NOMO-1 (cell line): ENCODE data around the gene CATSPER1.

ENCODE experiments used
- DNase-seq, 2 experiments: peaks; one replicate each; lab custom pipeline; 2025; ENCODE audit not compliant: unreplicated experiment in 2 of 2; lab: John Stamatoyannopoulos, UW

Gene CATSPER1

GRCh38 chr11:66003291-66003690 is 23.0 kb downstream of the CATSPER1 start:
- DNase-seq, result no peak

GRCh38 chr11:66002648-66003225 is 23.5 kb downstream of the CATSPER1 start:
- peak; percentile 26 to 55 for DNase-seq

- peak; percentile 99 to 100 for DNase-seq
These were observed 24.2 kb downstream of the CATSPER1 start, which contains the start of the genes BANF1 and EIF1AD for GRCh38 chr11:66001942-66002647. TSS of gene BANF1 (plus strand) at chr11:66002503. CDS start at chr11:66003251, 748 bp downstream. TSS of gene EIF1AD (minus strand) at chr11:66002157. CDS start at chr11:66000389, 1,768 bp downstream.

- no peak for DNase-seq
These were observed 29.0 kb downstream of the CATSPER1 start for GRCh38 chr11:65997286-65997685.

- no peak for DNase-seq
These were observed 34.2 kb downstream of the CATSPER1 start for GRCh38 chr11:65992056-65992455.

GRCh38 chr11:65988791-65989592 is 37.3 kb downstream of the CATSPER1 start:
- peak; percentile 77 to 95 for DNase-seq

- DNase-seq, result no peak
These were observed 38.9 kb downstream of the CATSPER1 start for GRCh38 chr11:65987336-65987735.

GRCh38 chr11:65983589-65983987 is 42.7 kb downstream of the CATSPER1 start:
- no peak for DNase-seq

- DNase-seq, result no peak
These were observed 43.3 kb downstream of the CATSPER1 start for GRCh38 chr11:65982824-65983588.

GRCh38 chr11:65981972-65982823 is 44.1 kb downstream of the CATSPER1 start:
- no peak for DNase-seq

GRCh38 chr11:65981101-65981740 is 45.1 kb downstream of the CATSPER1 start:
- DNase-seq, result no peak

GRCh38 chr11:65979261-65979759 is 47.0 kb downstream of the CATSPER1 start:
- no peak for DNase-seq

- no peak for DNase-seq
These were observed 47.7 kb downstream of the CATSPER1 start for GRCh38 chr11:65978391-65979238.

GRCh38 chr11:65977621-65978390 is 48.5 kb downstream of the CATSPER1 start:
- no peak for DNase-seq

GRCh38 chr11:65976216-65977176 is 49.8 kb downstream of the CATSPER1 start:
- no peak for DNase-seq

GRCh38 chr11:65975771-65976170 is 50.5 kb downstream of the CATSPER1 start:
- no peak for DNase-seq
